GM10248 (cell line): ENCODE data around the gene TBL3.

Source experiments
- CTCF ChIA-PET: fragments of 300-600 bp; sonication (Branson Sonifier 250); formaldehyde crosslinking; extraction: SDS; loops from one replicate; lab custom pipeline; 2021; ENCODE audit warnings: antibody characterized with exemption; lab: Yijun Ruan, JAX
- POLR2A ChIA-PET: fragments of 350-650 bp; sonication (Branson Sonifier 250); formaldehyde crosslinking; extraction: SDS; loops from one replicate; lab custom pipeline; 2020; ENCODE audit warnings: antibody characterized with exemption; lab: Yijun Ruan, JAX
- DNase-seq: peaks from one replicate; pipeline ENCODE4 v3.0.0; 2012; ENCODE audit errors: extremely low spot score
- TF ChIP-seq, protein P1 (sequence below): IDR thresholded peaks from 2 replicates; pipeline ENCODE4 v1.5.1; 2012; ENCODE audit warnings: mild to moderate bottlenecking, low read depth; ENCODE audit errors: extremely low read depth, missing control alignments, control extremely low read depth

The TBL3 gene

DNA sequence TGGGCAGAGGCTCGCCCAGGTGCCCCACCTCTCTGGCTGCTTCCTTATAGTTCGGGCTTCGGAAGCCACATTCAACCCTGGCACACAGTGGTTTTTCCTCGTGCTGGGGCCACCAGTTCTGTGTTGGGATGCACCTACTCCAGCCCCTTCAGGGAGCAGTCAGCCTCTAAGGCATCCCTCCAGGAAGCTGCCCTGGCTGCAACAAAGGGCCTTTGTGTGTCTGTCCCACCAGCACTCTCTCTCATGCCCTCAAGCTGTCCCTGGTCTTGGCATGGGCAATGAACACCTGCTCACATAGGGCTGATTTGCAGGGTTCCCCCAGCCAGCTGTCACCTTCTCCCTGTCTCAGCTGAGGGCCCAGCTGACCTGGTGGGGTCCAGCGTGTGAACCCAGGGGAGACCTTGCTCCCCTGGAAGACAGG, 10.2 kb downstream of the TBL3 start:
- TF ChIP-seq, protein P1, sequence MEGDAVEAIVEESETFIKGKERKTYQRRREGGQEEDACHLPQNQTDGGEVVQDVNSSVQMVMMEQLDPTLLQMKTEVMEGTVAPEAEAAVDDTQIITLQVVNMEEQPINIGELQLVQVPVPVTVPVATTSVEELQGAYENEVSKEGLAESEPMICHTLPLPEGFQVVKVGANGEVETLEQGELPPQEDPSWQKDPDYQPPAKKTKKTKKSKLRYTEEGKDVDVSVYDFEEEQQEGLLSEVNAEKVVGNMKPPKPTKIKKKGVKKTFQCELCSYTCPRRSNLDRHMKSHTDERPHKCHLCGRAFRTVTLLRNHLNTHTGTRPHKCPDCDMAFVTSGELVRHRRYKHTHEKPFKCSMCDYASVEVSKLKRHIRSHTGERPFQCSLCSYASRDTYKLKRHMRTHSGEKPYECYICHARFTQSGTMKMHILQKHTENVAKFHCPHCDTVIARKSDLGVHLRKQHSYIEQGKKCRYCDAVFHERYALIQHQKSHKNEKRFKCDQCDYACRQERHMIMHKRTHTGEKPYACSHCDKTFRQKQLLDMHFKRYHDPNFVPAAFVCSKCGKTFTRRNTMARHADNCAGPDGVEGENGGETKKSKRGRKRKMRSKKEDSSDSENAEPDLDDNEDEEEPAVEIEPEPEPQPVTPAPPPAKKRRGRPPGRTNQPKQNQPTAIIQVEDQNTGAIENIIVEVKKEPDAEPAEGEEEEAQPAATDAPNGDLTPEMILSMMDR = no peak
- CTCF ChIA-PET = interaction anchor here (1.0 to 3.0 kb wide), 3 partner anchors 14 to 22 kb away, joined by 3 to 10 read pairs (median 5); no protein-coding TSS in a partner anchor
- no peak for DNase-seq
- POLR2A ChIA-PET = interaction anchor here (0.8 to 3.2 kb wide), 4 partner anchors 10 to 173 kb away, joined by 3 to 21 read pairs (median 4); partner anchors contain the start of genes RPS2, TBL3 and TRAF7

DNA sequence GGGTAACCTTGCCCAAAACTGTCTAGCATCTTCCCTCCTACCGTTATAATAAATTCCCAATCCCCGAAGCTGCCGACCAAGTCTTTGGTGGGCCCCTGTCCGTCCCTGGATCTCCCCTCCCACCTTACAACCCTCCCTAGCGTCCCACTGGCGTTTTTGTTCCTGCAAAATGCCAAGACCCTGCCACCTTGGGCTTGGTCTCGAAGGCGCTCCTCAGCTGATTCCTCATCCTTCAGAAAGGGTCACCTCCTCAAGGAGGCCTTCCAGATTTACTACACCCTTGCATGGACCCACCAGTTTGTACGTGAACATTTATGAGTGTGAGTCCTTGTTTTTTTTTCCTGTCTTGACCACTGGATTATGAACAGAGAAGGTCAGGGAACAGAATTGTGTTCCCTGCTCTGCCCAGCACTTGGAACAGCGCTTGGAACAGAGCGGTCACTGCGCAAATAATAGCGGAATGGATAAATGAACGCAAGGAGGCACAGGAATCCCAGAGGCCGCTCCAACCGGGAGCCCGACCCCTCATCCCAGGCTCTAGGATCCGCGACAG, 11.2 kb downstream of the TBL3 start:
- TF ChIP-seq, protein P1 = no peak
- no peak for DNase-seq
- ChIA-PET CTCF (interaction anchor here (1.0 to 3.0 kb wide), 4 partner anchors 10 to 168 kb away, joined by 3 to 10 read pairs (median 3); no protein-coding TSS in a partner anchor), POLR2A (interaction anchor here (0.8 to 3.2 kb wide), 4 partner anchors 11 to 172 kb away, joined by 3 to 21 read pairs (median 4); partner anchors contain the start of genes RPS2, TBL3 and TRAF7)

DNA sequence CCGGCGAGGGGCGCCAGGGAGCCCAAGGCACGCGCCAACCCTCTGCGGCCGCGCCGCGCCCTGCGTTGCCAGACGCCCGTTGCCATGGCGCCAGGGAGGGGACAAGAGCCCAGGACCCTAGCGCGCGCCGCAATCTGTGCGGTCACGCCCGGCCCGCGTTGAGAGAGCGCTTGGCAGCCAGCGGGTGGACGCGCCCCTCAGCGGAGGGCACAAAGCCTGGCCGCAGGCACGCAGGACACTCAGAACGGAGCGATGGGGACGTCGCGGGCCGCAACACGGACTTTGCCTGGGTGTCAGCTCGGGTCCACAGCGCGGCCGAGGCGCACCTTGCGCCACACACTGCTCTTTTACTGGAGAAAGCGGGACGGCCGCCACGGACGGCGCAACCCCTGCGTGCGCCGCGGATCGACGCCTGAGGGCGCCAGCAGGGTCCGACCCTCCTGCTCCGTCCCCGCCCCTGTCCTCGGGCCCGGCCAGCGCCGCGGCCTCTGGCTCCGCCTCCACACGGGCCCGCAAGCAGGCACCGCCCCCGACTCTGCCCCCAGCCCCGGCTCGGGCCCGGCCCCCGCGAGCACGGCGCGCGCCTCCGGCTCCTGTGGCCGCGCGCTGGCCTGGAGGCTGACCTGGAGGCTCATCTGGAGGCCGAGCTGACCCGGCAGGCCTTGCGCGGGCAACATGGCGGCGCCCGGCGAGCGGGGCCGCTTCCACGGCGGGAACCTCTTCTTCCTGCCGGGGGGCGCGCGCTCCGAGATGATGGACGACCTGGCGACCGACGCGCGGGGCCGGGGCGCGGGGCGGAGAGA, 11.9 kb downstream of the TBL3 start, which contains the start of gene GFER:
Gene GFER (plus strand): TSS at position 650 of the 803 bp plus-strand sequence. CDS start 26 bp downstream, at position 676.
- POLR2A ChIA-PET = interaction anchor here (0.6 to 3.2 kb wide), 3 partner anchors 19 to 172 kb away, joined by 4 to 21 read pairs (median 9); partner anchors contain the start of genes RPS2 and TRAF7
- CTCF ChIA-PET = interaction anchor here (0.8 to 5.5 kb wide), 6 partner anchors 11 to 168 kb away, joined by 3 to 30 read pairs (median 4); no protein-coding TSS in a partner anchor
- TF ChIP-seq, protein P1 = peak; percentile 68

GRCh38 chr16:1984347-1985225, 12.7 kb downstream of the TBL3 start:
- TF ChIP-seq, protein P1 = no peak
- no peak for DNase-seq
- CTCF ChIA-PET = interaction anchor here (0.8 to 5.5 kb wide), 4 partner anchors 19 to 167 kb away, joined by 3 to 30 read pairs (median 4); no protein-coding TSS in a partner anchor
- POLR2A ChIA-PET = interaction anchor here (0.6 to 2.6 kb wide), 2 partner anchors 19 to 171 kb away, joined by 4 to 9 read pairs; partner anchors contain the start of genes RPS2 and TRAF7

More for the DNA sequence above, 11.9 kb downstream of the TBL3 start, which contains the start of gene GFER:
- DNase-seq = peak; percentile 97

DNA sequence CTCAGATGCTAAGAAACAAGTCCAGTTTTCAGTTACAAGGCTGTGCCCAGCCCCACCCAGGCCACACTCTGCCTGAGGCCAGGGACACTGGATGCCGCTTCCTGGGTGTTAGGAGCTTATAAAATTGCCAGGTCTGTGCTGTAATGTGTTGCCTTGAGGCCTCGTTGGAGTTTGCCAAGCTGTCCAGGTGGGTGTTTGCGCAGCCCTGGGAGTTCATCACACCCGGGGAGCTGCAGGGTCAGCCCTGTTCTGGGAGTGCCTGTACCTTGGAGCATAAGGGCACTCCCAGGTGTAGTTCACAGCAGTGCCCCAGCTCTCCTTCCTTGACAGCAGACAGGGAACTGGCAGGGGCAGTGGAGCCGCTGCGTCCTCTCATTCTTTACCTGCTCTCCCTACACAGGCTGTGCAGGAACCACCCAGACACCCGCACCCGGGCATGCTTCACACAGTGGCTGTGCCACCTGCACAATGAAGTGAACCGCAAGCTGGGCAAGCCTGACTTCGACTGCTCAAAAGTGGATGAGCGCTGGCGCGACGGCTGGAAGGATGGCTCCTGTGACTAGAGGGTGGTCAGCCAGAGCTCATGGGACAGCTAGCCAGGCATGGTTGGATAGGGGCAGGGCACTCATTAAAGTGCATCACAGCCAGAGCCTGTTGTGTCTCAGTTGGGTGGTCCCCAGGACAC, 13.8 kb downstream of the TBL3 start:
- TF ChIP-seq, protein P1 = no peak
- ChIA-PET POLR2A (interaction anchor here (1.2 to 2.6 kb wide), 2 partner anchors 20 to 25 kb away, joined by 4 to 9 read pairs; partner anchors contain the start of gene RPS2), CTCF (interaction anchor here (5.5 kb wide), 1 partner anchor 18 kb away, joined by 30 read pairs; no protein-coding TSS in a partner anchor)
- no peak for DNase-seq
